Vagina (tissue), 2 donors: Measurements from ENCODE around the gene VSTM2B.

Experiments
- POLR2A ChIP-seq, 2 donors: fragments of 450-650 bp; IDR thresholded peaks; one replicate each; pipeline ENCODE4 v1.6.1; 2017; ENCODE audit warnings: antibody characterized with exemption in 2 of 2, mild to moderate bottlenecking in 2 of 2, moderate library complexity in 2 of 2
- TF ChIP-seq, protein P1 (sequence below), 3 experiments: fragments of 450-650 bp in 2 of 3; fragments of 200-600 bp in 1 of 3; sonication (generic) in 1 of 3; IDR thresholded peaks; one replicate each; pipeline ENCODE4 v1.5.1; 2017 to 2019; ENCODE audit warnings: antibody characterized with exemption in 3 of 3, mild to moderate bottlenecking in 2 of 3, moderate library complexity in 2 of 3

DNA sequence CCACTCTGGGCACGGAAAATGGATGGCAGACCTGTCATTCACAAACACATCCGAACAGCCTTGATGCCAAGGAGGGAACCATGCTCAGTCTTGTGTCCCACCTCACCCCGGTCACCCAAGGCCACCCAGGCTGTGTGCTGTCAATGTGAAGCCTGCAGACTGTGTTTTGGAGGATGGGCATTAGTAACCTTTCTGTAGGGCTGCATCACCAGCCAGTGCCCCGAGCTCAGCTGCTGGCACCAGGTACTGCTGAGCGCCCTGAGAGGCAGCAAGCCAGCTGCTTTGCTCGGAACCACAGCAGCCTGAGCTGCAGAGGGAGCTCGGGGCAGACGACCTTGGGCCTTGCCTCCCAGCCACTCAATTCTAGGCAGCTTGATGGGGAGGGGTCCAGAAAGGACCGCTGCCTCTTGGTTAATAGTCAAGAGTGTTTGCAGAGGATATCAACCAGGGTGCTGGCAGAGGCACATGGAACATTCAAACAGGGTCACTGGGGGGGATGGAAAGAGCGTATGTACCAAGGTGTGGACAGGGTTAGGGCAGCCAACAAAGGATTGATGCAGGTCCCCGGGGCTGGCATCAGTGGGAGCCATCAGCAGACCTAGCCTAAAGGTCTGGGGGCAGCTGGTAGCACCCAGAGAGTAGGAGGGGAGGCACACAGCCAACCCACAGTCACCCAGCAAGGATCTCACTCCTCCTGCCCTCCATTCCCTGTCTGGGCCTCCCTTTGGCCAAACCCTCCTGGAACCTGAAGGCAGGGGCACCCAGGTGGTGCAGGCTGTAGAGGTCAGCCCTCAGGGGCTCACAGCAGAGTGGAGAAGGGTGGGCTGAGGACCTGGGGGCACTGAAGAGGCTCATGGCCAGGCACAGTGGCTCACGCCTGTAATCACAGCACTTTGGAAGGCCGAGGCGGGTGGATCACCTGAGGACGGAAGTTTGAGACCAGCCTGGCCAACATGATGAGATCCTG lies 8.1 kb downstream of the VSTM2B start:
- TF ChIP-seq POLR2A (IDR thresholded peaks at IDR 0.05): no peak
- TF ChIP-seq, protein P1, sequence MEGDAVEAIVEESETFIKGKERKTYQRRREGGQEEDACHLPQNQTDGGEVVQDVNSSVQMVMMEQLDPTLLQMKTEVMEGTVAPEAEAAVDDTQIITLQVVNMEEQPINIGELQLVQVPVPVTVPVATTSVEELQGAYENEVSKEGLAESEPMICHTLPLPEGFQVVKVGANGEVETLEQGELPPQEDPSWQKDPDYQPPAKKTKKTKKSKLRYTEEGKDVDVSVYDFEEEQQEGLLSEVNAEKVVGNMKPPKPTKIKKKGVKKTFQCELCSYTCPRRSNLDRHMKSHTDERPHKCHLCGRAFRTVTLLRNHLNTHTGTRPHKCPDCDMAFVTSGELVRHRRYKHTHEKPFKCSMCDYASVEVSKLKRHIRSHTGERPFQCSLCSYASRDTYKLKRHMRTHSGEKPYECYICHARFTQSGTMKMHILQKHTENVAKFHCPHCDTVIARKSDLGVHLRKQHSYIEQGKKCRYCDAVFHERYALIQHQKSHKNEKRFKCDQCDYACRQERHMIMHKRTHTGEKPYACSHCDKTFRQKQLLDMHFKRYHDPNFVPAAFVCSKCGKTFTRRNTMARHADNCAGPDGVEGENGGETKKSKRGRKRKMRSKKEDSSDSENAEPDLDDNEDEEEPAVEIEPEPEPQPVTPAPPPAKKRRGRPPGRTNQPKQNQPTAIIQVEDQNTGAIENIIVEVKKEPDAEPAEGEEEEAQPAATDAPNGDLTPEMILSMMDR (IDR thresholded peaks at IDR 0.05): no peak
